ENCODE data around the gene CDC42BPA.

DNA sequence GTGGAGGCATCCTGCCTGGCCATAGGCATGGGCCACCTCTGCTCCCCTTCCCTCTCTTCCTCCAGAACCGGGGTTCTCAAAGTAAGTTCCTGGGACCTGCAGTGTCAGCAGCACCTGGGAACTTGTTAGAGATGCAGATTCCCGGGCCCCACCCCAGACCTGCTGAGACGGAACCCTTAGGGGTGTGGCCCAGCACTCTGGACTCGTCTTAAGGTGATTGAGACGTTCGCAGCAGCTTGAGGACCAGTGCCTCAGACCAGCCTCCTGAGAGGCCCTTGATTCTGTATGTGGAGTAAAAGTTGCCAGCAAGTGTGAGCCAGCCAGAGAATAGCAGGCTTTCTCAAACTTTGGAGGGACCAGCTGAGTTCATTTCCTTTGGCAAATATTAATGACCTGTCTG is 364.0 kb downstream of the CDC42BPA start:
- TF ChIP-seq POLR2AphosphoS5 (IDR thresholded peaks at IDR 0.05; ENCODE audit: borderline replicate concordance, low read depth, low read length), result no peak
- no peak for TF ChIP-seq EZH2 (IDR thresholded peaks at IDR 0.05)

Measured in SK-N-MC (cell line).